NAMALWA (cell line): Measurements from ENCODE around the gene EPN3.

ENCODE experiments used
- DNase-seq: peaks from one replicate; pipeline ENCODE4 v3.0.0-alpha.2; 2015; ENCODE audit warnings: low spot score

EPN3 gene

DNA sequence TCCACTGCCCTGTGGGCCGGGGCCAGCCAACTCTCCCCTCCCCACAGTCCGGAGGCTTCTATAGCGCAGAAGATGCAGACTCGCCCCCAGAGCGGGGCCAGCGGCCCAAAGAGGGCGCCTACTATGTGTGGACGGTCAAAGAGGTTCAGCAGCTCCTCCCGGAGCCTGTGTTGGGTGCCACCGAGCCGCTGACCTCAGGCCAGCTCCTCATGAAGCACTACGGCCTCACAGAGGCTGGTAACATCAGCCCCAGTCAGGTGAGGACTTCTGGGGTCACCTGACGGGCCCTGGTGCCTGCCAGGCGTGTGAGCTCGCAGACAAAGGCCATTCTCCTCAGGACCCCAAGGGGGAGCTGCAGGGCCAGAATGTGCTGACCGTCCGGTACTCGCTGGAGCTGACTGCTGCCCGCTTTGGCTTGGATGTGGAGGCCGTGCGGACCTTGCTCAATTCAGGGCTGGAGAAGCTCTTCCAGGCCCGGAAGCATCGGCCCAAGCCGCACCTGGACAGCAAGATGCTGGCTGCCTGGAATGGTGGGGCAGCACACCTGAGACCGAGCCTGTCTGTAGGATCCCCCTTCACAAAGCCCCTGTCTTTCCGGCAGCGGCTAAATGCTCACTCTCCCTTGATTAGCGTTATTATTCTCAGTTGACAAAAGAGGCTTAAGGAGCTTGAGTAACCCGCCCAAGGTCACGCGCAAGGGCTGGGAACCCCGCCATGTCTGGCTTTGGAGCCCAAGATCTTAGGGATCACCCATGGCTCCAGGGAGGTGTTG, 18.3 kb downstream of the EPN3 start:
- DNase-seq = peak; percentile 52

DNA sequence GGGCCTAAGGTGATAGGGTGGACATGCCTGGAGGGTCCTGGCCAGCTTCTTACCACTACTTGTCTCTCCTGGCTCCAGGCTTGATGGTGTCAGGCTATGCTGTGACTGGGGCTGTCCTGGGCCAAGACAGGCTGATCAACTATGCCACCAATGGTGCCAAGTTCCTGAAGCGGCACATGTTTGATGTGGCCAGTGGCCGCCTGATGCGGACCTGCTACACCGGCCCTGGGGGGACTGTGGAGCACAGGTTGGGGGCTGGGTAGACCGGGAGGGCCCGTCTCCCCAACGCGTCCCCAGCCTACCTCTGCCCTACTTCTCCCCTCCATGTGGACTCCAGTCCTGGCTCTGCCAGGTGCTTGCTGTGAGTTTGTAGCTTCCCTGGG, 18.9 kb downstream of the EPN3 start:
- DNase-seq = no peak

DNA sequence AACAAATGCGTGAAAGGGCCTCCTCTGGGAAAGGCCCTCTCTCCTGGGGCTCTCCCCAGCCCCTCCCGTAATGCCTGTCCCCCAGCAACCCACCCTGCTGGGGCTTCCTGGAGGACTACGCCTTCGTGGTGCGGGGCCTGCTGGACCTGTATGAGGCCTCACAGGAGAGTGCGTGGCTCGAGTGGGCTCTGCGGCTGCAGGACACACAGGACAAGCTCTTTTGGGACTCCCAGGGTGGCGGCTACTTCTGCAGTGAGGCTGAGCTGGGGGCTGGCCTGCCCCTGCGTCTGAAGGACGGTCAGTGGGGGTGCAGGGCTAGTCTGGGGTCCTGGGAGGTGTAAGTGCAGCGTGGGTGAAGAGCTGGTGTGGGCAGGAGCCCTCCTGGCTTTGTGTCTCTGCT, 19.3 kb downstream of the EPN3 start:
- no peak for DNase-seq

DNA sequence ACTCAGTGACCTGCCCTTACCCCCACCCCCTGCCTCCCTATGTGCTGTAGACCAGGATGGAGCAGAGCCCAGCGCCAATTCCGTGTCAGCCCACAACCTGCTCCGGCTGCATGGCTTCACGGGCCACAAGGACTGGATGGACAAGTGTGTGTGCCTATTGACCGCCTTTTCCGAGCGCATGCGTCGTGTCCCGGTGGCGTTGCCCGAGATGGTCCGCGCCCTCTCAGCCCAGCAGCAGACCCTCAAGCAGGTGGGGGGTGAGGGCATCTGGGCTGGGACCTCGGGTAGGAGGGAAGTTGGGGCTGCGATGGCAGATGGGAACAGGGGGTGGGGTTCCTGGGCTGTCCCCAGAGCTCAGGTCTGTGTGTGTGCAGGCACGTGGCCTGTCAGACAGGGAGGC, 21.7 kb downstream of the EPN3 start:
- DNase-seq = no peak

DNA sequence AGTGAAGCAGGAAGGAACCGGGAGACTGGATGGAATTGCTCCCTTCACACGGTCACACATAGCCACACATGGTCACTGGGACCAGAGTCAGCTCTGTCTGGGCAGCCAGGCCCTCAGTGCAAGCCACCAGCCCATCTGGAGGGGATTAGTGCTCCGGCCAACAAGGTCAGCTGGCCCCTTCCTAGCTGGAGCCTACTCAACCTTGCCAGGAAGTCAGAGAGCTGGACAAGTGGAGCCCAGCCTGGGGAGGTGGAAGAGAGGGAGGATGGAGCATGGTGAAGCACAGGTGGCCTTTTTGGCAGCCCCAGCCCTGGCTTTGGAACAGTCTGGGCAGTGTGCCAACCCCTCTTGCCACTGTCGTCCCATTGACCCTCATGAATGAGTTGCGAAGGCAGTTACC, 24.3 kb downstream of the EPN3 start:
- no peak for DNase-seq

DNA sequence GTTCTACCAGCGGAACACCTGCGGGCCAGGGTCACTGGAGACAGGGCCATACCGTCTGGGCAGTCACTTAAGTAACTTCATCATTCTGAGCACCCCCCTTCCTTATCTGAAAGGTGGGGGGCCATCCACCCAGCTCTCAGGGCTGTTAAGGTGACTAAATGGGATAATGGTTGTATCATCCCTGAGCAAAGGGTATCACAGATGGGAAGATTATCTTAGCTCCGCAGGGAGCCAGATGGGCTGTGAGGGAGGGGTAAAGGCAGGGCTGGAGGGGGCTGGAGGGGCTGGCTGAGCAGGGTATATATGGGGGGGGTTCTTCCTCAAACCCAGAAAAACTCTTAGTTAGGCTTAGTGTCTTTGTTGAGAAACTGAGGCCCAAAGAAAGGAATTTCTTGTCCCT, 25.1 kb downstream of the EPN3 start:
- no peak for DNase-seq

DNA sequence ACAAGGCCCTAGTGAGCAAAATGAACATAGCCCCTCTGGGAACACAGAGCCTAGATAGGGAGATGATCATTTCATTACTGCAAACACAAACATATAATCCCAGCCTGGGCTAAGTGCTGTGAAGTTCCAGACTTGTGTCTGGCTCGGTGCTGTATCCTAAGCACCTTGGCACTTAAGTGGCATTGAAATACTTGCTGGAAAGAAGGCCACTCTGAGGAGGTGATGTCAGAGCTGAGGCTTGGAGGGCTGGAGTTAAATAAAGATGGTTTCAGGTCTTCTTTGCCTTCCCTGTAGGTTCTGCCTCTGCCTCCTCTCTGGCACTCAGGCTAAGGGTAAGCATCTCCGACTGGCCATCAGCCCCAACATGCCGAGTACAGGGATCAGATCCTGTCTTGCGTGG, 25.6 kb downstream of the EPN3 start:
- no peak for DNase-seq

DNA sequence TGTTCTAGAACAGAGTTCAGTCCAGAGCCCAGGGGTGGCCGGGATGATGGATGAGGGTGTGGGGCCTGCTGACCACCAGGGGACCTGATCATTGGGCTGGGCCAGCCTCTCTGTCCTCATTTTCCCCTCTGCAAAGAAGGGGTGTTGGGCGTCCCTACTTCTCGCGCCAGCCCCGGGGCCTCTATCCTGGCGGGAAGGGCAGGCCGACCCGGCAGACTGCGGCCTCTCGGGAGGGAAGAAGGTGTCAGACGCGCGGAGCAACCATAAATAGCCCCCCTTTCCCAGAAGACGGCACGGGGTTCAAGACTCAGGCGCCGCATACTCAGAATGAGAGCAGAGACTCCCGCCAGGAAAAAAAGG, 26.0 kb downstream of the EPN3 start:
- no peak for DNase-seq

DNA sequence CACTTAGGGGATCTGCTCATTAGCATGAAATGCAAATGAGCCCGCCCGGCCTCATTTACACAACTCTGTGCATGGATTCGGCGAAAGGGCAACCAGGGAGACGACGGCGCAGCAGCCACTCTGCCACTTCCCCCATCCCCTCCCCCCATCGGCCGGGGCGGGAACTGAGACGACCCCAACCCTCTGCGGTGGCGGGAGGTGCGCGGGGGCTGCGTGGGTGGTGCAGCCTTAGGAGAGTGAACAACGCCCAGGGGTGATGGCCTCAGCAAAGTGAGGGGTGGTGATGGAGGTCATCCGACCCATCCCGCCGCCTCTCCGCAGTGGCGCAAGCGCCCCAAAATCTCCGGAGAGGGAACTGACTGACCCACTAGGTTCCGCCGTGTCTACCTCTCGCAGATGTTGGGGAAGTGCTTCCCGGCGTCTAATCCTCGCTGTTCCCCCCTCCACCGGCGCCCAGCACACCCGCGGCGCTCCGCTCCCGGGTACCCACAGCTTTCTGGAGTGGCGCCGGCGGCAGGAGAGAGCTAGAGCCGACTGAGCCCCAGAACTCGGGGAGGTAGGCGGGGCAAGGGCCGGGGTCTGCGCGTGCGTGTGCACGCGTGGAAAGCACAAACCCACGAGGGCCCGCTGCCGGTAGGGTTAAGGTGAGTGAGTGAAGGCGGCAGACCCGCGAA, 26.5 kb downstream of the EPN3 start:
- no peak for DNase-seq

DNA sequence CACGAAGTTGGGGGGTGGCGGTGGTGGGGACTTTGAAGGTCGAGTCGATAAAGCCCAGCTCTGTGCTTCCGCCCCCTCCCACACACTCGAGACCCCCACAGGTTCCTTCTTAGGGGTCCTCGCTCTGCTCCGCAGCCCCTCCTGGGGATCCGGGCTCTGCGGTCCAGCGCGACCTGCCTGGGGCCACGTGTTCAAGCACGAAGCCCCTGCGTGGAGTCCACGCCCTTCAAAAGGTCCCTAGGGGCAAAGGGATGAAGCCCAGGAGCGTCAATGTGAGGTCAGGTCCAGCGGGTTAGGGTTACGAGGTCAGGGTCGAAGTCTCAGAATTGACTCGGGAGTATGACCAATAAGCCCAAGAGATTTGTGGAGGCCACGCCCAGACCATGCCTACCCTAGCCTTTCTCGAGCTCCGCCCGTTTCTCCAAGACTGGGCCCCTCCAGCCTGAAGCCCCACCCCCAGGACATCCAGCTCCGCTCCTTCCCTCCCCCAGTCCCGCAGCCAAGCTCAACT, 27.2 kb downstream of the EPN3 start:
- no peak for DNase-seq

DNA sequence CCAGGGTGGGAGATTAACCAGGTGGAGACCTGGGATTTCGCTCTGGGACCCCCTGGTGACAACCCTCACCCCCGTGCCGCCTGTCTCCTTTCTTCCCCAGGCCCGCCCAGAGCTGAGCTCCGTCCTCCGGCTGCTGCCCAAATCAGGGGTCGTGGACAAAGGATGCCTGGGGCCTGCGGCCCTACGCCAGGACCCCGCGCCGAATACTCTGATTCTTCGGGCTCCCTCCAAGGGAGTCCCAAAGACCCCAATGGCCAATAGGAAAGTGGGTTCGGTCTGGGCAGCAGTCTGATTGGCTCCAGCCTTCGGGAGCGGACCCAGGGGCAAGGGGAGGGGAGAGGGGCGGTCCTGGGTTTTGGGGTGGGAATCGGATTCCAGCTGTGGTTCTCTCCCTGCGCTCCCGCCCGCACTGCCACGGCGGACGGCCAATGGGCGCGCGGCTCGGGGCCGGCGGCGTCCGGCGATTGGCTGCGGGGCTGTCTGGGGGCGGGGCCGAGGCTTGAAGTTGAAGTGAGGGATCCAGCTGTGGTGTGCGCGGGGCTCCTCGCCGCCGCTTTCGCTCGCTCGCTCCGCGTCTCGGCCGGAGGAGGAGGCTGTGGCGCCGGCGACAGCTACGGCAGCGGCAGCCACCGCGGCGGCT, 27.8 kb downstream of the EPN3 start, which contains the start of gene CACNA1G:
CACNA1G (plus strand) TSS at position 531 of the 640 bp plus-strand sequence. CDS start 745 bp downstream, outside the sequence.
- DNase-seq = peak; percentile 89

DNA sequence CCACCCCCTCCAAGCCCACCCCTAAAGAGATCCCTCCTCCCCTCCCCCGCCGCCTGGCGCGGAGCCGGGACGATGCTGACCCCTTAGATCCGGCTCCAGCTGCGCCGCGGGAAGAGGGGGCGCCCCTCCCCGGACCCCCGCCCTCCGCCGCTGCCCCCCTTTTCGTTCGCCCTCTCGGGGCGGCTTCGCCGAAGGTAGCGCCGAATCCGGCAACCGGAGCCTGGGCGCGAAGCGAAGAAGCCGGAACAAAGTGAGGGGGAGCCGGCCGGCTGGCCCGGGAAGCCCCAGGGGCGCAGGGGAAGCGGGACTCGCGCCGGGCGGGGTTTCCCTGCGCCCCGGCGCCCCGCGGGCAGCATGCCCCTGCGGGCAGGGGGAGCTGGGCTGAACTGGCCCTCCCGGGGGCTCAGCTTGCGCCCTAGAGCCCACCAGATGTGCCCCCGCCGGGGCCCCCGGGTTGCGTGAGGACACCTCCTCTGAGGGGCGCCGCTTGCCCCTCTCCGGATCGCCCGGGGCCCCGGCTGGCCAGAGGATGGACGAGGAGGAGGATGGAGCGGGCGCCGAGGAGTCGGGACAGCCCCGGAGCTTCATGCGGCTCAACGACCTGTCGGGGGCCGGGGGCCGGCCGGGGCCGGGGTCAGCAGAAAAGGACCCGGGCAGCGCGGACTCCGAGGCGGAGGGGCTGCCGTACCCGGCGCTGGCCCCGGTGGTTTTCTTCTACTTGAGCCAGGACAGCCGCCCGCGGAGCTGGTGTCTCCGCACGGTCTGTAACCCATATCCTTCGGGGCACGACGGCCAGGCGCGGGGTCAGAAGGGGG, 28.6 kb downstream of the EPN3 start:
- no peak for DNase-seq

DNA sequence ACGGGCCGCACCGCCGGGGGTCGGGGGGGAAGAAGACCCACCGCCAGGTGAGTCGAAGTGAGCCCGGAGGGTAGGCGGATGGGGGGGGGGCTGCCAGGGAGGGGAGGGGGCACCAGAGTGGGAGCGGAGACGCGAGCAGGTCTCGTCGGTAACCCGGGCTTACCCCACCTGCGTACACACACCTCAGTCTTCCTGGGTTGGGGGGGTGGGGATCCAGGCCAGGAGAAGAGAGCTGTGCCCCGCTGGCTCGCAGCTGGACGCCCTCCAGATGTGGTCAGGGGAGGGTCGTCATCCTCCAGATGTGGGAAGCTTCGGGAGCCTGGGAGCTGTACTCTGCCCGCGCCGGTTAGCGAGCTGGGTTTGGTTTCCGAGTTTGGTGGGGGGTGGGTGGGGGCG, 29.2 kb downstream of the EPN3 start:
- DNase-seq = no peak

DNA sequence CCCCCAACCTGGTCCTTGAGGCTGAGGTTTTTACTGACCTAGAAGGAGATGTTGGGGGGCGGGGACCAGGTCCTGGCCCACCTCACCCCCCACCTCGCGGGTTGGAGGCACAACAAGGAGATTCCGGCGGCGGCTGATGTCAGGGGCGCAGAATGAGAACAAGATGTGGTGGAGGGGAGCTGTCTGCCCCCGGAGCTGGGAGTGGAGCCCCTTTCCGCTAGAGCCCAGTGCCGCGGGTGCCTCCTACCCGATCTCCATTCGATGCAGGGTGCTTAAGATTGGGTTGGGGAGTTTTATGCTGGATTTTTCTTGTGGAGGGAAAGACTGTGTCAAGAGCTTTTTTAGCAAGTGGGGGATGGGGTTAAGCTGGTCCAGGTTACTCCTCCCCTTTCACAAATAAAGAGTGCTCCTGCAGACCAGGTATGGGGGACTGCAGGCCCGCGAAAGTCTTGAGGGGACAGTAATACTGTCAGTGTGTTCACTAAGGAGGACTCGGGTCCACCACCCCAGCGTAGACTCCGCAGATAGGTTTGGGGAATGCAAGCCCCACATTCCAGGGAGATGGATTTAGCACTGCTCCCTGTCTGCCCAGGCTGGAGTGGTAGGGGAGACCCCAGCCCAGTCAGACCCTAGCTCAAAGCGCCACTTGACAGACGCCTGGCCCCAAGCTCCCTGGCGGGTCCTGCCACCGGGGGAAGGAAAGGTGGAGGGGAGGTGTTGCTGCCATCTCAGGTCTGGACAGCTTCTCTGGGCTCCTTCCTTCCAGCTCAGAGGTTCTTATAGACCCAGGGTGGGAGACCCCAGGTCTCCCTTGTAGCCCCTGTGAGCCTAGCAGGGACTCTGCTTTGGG, 29.9 kb downstream of the EPN3 start:
- DNase-seq = no peak

DNA sequence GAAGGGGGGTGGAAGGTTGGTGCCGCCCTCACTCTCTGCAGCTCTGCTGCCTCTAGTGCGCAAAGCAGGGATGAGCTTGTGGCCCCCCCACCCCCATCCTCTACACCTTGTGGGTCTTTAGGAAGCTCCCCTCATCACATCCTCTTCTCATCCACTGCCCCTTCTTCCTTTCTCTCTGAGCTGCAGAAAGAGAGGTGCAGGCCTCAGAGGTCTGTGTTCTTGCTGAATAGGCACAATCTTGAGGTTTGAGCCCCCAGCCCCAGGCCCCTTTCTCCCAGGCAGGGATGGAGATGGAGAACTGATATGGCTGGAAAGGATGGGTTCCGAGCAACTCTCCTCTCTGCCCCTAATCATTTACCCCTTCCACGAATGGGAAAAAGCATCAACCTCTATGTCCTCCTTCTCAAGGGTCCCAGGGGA, 30.6 kb downstream of the EPN3 start:
- DNase-seq = no peak

DNA sequence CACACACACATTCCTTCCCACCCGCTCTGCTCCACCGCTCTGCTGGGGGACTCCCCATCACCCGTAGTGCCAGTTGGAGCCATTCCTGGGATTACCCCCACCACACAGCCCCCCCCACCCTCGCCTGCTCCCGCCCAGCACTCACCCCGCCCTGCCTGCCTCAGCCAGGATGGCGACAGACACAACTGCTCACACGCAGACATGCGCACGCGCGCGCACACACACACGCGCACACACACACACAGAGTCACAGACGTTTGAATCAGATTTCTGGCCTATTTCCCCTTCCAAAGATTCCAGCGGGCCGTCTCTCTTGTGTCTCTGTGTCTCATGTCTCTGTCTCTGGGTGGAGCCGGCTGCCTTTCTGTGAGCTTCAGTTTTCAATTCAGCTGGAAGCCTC, 32.4 kb downstream of the EPN3 start:
- no peak for DNase-seq

DNA sequence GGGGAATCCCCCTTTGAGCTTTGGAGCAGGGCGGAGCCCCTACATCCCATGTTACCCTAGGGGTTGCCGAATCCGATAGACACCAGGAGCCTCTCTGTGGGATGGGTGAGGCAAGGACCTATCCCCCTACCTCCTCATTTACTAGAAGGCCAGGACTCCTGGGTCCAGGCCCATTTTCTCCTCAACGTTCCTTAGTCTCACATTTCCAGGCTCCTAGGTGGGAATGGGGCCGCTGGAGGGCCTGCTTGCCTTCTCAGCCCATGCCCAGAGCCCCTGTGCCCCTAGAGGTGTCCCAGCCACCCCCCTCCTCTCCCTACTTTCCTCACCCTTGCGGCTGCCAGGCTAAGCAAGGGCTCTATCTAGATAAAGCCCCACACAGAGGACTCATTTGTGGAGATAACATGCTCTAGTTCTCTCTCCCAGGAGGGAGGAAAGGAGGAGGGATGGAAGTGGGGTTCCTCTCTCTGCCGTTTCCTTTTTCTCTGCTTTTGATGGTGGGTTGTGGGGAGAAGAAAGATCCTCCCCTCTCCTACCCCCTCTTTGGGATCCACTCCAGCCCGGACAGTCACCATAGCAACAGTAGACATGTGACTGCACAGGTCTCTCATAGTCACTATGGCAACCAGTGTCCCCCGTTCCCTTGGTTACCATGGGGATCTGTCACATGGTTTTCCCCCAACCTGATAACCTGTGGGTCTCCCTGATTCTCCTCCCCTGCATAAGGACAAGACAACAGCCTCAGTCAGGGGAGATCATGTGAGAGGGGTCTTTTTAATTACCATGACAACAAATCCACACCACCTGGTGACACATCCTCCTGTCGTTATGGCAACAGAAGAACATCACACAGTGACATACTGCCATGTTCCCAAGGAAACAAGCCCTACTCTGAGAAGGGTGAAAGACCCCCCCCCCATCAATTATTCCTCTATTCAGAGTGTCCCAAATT, 33.1 kb downstream of the EPN3 start:
- DNase-seq = peak; percentile 69

DNA sequence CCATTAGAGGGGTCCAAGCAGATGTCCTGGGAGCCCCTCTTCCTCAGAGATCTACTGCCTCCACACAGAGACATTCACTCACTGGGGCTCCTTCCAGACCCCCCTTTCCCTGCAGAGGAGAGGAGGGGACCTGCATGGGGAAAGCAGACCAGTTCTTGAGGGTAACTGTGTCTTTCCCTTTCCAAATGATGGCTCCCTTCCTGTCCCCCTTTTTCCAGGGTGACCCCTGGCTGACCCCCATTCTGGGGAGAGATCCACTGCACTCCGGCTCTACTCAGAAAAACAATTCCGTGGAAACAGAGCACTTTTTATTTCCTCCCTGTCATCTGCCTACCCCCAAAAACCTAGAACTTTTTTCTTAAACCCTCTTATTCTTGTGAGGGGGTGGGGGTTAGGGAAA, 34.4 kb downstream of the EPN3 start:
- DNase-seq = no peak

DNA sequence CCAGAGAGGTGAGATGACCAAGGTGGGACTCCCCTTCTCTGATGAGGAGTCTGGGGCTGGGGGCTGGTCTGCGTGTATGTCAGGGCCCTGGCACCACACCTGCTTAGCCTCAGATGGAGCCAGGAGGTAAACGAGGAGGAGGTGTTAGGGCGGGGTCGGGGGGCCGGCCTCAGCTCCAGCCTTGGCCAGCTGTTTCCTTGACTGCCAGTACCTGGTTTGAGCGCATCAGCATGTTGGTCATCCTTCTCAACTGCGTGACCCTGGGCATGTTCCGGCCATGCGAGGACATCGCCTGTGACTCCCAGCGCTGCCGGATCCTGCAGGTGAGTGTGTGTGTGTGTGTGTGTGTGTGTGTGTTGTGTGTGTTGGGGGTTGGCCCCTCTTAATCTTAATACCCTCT, 36.1 kb downstream of the EPN3 start:
- DNase-seq = no peak

DNA sequence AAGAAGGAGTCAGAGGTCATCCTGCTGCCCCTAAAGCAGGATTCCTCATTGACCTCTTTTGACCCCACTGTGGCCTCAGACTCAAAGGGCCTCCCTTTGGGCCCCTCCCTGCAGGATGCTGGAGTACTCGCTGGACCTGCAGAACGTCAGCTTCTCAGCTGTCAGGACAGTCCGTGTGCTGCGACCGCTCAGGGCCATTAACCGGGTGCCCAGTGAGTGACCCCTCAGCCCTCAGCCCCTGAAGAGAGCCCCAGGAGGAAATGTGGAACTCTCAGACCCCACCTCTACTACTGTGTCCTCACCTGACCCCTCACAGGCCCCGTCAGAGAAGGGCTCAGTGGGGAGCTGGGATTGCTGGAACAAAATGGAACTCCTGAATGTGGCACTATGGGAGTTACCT, 37.1 kb downstream of the EPN3 start:
- no peak for DNase-seq
